GM21737 (cell line): Measurements from ENCODE around the gene ACTR2.
"Not testable (repeated sequence)": the region's sequence is repeated elsewhere in the genome, so short reads cannot be mapped to it uniquely, and the experiment has no call there.

Experiments used
- ATAC-seq: cut with Tn5 transposase; IDR thresholded peaks from one replicate; pipeline ENCODE4 v1.9.1; 2021; ENCODE audit warnings: mild to moderate bottlenecking, moderate library complexity; ENCODE audit not compliant: unreplicated experiment

The ACTR2 gene

GRCh38 chr2:65228263-65228750, 676 bp downstream of the ACTR2 start:
- ATAC-seq: no peak

- no peak for ATAC-seq
Observed at GRCh38 chr2:65231121-65231520, 3.5 kb downstream of the ACTR2 start.

GRCh38 chr2:65231892-65232477, 4.4 kb downstream of the ACTR2 start:
- no peak for ATAC-seq

DNA sequence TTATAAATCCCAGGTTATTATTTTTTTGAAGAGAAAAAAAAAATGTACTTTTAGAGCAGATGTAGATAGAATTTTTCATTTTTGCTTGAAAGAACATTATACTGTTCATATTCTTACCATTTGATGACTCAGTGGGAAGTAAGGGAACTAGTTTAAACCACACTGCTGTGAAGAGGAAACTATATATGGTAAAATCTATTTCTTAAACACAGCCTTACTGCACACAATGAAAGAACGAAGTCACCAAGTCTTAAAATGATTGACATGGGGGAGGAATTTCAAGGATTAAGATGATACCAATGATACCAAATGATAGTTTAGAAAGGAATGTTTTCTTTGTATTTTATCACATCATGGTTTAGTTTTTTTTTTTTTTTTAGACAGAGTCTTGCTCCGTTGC, 5.0 kb downstream of the ACTR2 start:
- ATAC-seq: no peak

DNA sequence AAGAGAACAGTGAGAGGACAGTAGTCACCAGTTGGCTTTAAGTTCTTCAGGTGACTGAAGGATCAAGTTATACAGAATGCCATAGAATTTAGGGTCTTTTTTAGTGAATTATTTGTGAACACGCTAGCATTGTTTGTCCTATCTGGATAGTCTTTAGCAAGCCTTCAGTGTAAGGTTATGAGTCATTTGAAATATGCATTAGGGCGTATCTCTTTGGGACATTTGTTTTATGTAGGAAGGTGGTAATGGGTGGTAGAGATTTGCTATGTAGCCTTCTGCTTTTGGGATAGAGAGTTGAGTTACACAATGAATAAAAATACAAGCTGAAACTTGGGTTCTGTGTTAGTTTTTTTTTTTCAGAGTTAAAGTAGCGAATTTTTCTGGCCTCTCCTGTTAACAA, 13.0 kb downstream of the ACTR2 start:
- ATAC-seq: no peak

- ATAC-seq: not testable (repeated sequence)
Observed at GRCh38 chr2:65244452-65244851, 16.8 kb downstream of the ACTR2 start.

DNA sequence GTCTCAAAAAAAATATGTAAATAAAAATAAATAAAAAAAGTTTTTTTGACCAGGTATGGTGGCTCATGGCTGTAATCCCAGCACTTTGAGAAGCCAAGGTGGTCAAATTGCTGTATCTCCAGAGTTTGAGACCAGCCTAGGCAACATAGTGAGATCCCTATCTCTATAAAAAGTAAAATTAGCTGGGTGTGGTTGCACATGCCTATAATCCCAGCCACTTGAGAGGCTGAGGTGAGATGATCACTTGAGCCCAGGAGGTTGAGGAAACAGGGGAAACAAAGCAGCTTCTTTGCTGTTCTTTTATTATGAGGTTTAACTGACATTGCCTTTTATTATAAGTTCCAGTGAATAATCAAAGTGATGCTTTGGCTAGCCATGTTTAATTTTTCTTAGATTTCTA, 25.0 kb downstream of the ACTR2 start:
- no peak for ATAC-seq

GRCh38 chr2:65255356-65255755, 27.7 kb downstream of the ACTR2 start:
- ATAC-seq: no peak

DNA sequence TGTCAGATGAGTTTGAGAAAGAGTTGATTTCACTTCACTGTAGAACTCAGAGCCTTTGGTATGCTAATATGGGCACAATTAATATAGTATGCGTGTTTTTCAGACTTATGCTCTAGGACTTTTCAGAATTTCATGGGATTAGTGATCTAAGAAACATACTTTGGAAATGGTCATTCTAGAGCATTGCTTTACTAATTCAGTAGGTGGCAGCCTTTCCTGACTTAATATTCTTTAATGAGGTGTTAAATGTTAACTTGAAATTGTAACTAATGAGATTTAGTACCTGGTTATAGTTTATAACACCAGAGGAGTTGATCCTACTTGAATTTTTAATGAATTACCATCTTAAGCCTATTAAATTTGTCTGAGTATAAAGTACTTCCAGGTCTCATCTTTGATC, 28.4 kb downstream of the ACTR2 start:
- ATAC-seq: no peak

- not testable (repeated sequence) for ATAC-seq
Observed at GRCh38 chr2:65257866-65258265, 30.2 kb downstream of the ACTR2 start.

DNA sequence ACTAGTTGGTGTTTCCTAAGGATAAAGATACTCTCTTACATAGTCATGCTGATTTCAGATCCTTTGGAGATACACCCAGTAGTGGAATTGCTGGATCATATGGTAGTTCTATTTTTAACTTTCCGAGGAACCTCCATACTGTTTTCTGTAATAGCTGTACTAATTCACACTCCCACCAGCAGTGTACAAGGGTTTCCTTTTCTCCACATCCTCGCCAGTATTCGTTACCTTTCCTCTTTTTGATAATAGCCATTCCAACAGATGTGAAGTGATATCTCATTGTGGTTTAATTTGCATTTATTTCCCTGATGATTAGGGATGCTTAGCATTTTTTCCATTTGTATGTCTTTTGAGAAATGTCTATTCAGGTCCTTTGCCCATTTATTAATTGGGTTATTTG, 34.0 kb downstream of the ACTR2 start:
- ATAC-seq: no peak

- no peak for ATAC-seq
Observed at GRCh38 chr2:65263262-65263661, 35.6 kb downstream of the ACTR2 start.

GRCh38 chr2:65263986-65264385, 36.4 kb downstream of the ACTR2 start:
- no peak for ATAC-seq

- no peak for ATAC-seq
Observed at GRCh38 chr2:65264821-65265670, 37.4 kb downstream of the ACTR2 start.

- no peak for ATAC-seq
Observed at GRCh38 chr2:65265671-65266045, 38.0 kb downstream of the ACTR2 start.

- no peak for ATAC-seq
Observed at GRCh38 chr2:65267008-65267407, 39.4 kb downstream of the ACTR2 start.

DNA sequence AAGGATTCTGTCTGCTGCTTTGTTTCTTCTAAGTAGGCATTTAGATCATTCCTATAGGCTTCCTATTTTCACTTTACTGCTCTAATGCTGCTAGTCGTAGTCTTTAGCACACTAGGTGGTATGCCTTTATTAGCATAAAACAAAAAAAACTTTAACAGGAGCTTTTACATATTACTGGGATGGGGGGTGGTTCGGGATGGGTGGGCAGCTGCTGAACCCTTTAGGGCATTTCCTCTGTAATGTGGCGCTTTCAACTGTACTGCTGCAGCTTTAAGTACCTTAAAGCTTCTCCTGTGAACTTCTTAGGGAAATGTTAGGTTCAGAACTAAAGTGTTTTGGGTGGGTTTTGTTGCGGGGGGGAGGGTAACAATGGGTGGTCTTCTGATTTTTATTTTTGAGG, 41.3 kb downstream of the ACTR2 start:
- ATAC-seq: no peak

GRCh38 chr2:65273344-65273743, 45.7 kb downstream of the ACTR2 start:
- ATAC-seq: no peak

DNA sequence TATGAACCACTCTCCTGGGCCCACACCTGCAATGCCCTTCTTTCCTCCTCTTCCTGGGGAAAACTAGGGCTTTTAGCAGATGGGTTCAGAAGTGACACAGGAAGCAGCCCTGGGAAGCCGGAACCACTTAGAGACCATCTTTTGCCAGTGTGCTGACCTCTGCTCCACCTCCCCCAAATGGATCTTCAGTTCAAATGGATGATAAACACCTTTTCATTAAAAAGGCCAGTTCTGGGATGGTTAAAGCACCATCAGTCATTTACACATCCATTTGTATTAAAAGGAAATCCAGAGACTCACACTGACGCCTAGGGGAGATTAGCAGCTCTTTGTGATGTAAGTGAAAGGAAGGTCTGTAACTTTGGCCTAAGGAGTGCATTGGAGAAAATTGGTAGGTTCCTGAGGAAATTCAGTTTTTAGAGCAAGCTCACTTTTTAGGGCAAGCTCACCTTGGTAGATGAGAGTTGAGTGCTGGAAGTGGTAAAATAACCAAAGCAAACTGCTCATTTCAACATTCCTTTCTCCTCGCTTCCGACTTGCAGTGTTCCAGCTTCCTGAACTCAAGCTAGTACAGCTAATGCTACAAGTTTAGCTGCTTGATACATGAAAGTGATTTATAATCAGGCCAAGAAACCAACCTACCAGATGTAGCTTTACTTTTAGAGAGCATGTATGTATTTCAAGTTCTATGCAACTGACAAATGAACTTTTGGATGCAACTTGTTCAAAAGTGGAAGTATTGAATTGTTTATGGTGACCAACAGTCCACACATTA, 47.7 kb downstream of the ACTR2 start:
- no peak for ATAC-seq

GRCh38 chr2:65276609-65277008, 49.0 kb downstream of the ACTR2 start:
- no peak for ATAC-seq

- no peak for ATAC-seq
Observed at GRCh38 chr2:65277118-65277517, 49.5 kb downstream of the ACTR2 start.
